Pons (tissue), 1 donor: ENCODE results near the gene PRELID1.
"Not testable (repeated sequence)": the region's sequence is repeated elsewhere in the genome, so short reads cannot be mapped to it uniquely, and the experiment has no call there.

Experiments
- DNase-seq: peaks from one replicate; pipeline ENCODE4 v3.0.0-alpha.2; 2016; ENCODE audit warnings: low spot score

The PRELID1 gene

DNA sequence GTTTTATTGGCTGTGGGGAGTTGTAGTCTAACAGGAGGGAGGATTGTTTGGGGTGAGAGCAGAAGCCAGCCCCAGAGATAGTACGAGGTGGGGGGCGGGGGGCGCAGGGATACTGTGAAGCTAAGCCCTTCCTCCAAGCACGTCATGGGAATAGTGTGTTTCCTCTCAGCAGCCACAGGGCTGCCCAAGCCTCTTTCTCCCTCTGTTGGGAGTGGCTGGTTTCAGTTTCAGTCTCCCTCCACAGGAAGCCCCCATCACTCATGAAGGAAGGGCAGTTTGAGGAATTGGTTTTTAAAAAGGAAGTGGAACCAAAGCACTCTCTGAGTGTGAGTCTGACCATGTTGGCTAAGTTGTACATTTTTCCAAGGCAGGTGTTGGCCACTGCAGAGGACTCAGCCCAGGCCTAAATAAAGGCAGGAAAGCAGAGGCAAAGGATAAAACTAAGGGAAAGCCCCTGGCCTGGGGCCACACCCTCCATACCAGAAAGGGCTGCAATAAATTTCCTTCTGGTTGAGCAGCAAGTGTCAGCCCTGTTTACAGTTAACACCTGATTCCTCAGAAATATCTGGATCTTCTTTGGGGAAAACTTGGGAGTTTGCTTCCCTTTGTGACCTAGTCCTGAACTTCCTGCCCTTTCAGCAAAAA, 3.2 kb upstream of the PRELID1 start:
- DNase-seq, result peak; percentile 88

DNA sequence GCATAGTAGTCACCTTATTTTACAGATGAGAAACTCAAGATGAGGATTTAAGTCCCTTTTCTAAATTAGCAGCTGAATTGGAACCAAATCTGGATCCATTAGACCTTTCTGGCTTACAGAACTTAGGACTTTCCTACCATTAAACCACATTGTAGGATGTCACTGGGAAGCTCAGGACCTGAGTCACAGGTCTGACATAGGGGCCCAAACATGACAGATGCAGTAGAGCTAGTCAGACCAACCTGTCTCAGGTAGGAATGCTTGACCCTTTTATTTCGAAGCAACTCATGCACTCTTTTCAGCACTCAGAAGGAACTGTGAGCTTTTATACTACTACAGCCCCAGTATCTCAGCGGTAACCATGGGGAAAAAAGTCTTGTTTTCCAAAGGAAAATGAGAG, 2.6 kb upstream of the PRELID1 start:
- DNase-seq, result no peak

DNA sequence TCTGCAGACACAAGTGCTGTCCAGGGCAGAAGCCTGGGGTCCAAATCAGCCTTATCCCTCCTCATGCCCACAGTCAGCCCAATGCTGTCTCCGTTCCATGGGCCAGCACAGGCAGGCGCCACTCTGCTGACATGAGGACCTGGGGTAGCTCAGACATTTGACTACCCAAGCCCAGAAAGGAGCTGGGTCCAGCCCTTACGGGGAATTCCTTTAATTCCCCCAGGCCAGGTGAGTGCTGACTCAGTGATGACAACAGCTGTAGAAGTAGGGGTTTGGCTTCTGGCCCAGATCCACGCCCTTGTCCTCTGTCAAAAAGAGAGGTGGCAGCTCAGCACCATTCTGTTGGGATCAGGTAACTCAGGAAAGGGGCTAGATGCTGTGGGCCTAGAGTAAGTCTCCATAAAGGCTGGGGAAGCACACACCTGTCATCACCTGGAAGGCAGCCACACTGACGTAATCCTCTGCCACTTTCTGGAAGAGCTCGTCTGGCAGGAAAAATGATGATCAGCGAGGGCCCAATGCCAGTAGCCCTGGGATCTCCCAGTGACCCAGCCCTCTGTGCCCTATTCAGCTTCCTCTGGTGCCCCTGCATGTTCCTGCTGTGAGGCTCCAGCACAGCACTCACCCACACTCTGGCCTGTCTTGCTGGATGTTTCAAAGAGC, 2.0 kb upstream of the PRELID1 start:
- DNase-seq, result no peak

GRCh38 chr5:177302354-177303110, 1.1 kb upstream of the PRELID1 start:
- no peak for DNase-seq

- no peak for DNase-seq
These were observed 359 bp downstream of the PRELID1 start for GRCh38 chr5:177303925-177304391.

GRCh38 chr5:177304392-177305119, 957 bp downstream of the PRELID1 start:
- DNase-seq, result no peak

GRCh38 chr5:177306103-177306640, 2.6 kb downstream of the PRELID1 start:
- not testable (repeated sequence) for DNase-seq

GRCh38 chr5:177306674-177307543, 3.3 kb downstream of the PRELID1 start:
- DNase-seq, result peak; percentile 63

DNA sequence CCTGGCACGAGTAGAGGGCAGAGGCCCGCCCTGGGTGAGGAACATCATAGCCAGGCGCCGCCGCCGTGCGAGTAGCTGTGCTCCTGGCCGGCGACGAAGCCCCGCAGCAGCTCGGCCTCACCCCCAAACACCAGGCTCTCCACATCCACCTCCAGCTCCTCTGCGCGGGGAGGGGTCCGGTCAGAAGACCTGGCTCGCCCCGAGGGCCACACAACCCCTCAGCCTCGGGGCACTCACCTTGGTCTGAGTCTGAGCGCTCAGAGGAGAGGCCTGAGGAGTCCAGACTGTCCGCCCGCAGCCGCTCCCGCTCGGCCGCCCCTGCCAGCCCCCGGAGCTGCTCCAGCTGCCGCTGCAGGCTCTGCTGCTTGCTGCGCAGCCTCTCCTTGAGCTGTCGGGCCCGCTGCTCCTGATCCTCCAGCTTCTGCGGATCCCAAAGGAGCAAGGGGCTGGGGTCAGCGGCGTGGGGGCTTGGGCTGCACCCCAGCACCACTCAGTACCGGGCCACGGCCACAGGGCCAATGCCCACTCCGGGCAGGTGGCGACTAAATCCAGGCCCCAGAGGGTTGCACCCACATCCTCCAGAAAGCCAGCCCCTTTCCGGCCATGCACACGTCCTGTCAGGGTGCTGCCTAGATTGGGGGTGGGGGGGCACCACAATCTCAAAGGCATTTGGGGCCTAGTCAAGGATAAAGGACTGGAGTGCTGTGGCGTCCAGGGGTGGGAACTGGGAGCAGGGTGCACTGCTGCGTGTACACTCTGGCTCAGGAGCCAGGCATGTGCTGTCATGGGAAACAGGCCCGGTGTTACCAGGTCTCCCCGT, 4.2 kb downstream of the PRELID1 start:
- no peak for DNase-seq

DNA sequence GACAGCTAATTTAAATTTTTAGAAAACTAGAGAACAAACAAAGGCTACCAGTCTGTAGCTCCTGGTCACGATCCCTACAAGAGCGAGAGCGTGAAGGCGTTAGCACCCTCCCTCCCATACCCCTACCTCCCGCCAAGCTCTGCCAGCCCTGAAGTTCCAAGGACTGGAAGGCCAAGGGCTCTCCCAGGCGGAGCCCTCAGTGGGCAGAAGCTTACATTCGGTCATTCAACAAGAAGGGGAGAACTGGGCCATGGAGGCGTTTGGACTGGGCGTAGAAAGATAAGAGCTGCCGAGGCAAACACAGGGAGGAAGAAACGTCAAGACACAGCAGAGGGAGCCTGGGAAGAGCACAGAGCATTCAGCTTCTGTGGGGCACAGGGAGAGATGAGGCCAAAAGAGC, 5.1 kb downstream of the PRELID1 start:
- no peak for DNase-seq

- DNase-seq, result no peak
These were observed 6.0 kb downstream of the PRELID1 start for GRCh38 chr5:177309351-177310191.

DNA sequence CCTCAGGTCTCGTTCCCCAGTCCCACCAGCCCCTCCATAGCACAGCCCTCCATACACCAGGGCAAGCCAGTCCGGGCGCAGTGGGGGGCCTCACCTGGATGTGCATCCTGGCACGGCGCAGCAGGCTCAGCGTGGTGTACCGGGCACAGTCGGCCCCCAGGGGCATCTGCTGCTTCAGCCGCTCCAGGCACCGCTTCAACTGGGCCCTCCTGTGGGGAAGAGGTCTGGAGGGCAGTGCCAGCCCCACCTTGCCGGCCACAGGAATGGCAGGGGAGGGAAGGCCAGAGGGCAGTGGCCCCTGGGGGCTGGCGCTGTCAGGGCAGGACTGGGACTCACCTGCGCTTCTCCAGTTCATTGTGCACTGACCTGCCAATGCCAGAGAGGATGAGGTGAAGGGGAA, 6.7 kb downstream of the PRELID1 start:
- no peak for DNase-seq

DNA sequence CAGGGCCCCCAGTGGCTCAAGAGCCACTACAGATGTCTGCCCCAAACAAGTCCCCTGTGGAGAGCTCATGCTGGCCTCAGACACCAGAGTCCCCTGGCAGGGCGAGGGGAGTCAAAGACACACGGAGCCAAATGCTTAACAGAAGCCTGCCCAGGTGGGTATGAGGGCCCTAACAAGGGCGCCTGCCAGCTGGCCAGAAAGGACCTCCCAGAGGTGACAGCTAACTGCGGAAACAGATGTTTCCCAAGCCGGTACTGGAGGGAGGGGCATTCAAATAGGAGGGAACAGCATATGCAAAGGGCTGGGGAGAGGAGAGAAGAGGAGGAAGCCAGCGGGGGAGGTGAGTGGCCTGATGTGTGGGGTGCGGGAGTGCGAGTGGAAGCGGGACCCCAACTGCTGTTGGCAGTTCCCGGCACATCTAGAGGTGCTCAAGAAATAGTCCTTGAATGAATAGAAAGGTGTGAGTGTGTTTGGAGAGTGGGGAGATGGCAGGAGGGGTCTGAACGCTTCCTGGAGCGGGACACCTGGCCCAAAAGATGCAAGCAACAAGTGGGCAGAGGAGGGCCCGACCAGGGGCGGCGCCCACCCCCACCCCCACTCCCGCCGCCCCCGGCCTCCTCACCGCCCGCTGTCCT, 7.3 kb downstream of the PRELID1 start:
- DNase-seq, result no peak

DNA sequence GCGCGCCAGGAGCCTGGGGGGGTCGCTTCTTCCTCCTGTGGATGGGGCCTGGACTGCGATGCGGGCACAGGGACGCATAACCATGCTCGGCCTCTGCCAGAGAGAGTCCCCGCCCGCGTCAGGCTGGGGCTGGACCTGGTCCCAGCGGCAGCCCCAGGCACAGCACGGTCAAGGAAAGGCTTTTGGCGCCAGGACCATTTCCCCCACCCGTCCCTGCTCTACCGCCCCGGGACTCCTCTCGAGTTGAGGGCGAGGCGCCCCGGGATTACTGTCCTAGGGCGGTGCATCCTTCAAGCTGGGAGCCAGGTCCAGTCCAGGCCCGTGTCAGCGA, 7.8 kb downstream of the PRELID1 start:
- no peak for DNase-seq

- peak; percentile 93 for DNase-seq
These were observed 8.4 kb downstream of the PRELID1 start, which contains the start of gene MXD3 for GRCh38 chr5:177311723-177312648. Gene MXD3 (minus strand): TSS chr5:177311898. CDS start chr5:177311830, 68 bp downstream.

- no peak for DNase-seq
These were observed 9.1 kb downstream of the PRELID1 start for GRCh38 chr5:177312649-177313181.

DNA sequence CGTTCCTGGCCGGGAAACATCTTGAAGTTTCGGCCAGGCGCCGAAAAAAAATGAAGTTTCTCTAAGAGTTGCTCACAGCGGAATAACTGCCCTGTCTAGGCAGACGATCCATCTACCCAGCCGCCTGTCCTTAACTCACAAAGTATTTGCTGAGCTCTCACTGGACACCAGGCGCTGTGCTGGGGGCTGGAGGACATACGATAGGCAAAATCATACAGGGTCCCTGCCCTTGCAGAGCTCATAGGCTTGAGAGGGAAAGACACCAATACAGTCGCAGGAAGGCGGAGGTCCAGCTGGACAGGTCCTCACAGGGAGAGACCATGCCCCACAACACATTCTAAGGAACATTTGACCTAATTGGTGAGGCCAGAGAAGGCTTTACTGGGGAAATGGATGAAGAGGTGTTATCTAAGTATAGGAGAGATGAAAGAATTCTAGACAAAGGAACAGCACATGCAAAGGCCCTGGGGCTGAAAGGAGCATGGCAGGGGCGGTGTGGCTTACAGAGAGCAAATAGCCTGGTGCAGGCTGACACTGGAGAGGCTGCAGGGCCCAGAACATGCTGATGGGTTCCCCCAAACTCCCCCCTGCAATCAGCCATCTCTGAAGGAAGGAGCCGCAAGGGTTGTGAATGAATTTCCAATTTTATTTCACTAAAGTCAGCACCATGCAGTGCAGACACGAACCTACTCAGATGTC, 10.1 kb downstream of the PRELID1 start:
- no peak for DNase-seq
